HepG2 (cell line): ENCODE measurements around the gene MYO1B. TPM values are rescaled to one million over a fixed set of nuclear protein-coding genes. Genes with fewer than 3 reads are reported as not detected.

Experiments
- ATAC-seq: fragments of 200-7000 bp; cut with Tn5 transposase; 3 replicates; pipeline ENCODE4 v1.9.1; 2020; ENCODE audit warnings: mild to moderate bottlenecking, moderate library complexity
- BruUV-seq: library from RNA; stranded (reverse); fragments of 400-500 nt; replicated peaks from 2 replicates; lab custom pipeline; 2021; lab: Mats Ljungman, UMichigan
- CTCF ChIA-PET: fragments of 300-600 bp; formaldehyde crosslinking; extraction: SDS; loops from one replicate; lab custom pipeline; 2021; ENCODE audit warnings: low total read pairs, inconsistent platforms, low intra/inter-chr PET ratio; lab: Yijun Ruan, JAX
- POLR2A ChIA-PET: fragments of 350-600 bp; sonication (Branson Sonifier 250); formaldehyde crosslinking; loops from one replicate; lab custom pipeline; 2020; ENCODE audit warnings: antibody characterized with exemption, inconsistent platforms; lab: Yijun Ruan, JAX
- DNase-seq: peaks from one replicate; pipeline ENCODE4 v3.0.0-alpha.2; 2015; ENCODE audit warnings: low spot score
- FAIRE-seq: peaks from 3 replicates; lab custom pipeline; 2011; peaks lifted over from hg19 to GRCh38; lab: Jason Lieb, UNC
- H2AFZ ChIP-seq: one replicate; pipeline ENCODE4 v1.6.1; 2011; ENCODE audit warnings: low read length, inconsistent platforms
- H3K27ac ChIP-seq: fragments of 300-600 bp; 3 replicates; pipeline ENCODE4 v1.8.0; 2011; ENCODE audit warnings: mixed run types, mild to moderate bottlenecking, mixed read lengths, low read length, inconsistent platforms; ENCODE audit not compliant: insufficient read depth; ENCODE audit errors: extremely low read length
- H3K27me3 ChIP-seq, 2 experiments: fragments of 200-600 bp in 1 of 2; 2 replicates in 1 of 2; 3 replicates in 1 of 2; pipeline versions ENCODE4 v1.6.0 to v1.8.0; 2011; ENCODE audit warnings: low read length in 2 of 2, mild to moderate bottlenecking in 2 of 2, moderate library complexity in 2 of 2, inconsistent platforms in 1 of 2; ENCODE audit not compliant: insufficient read depth in 2 of 2, control insufficient read depth in 1 of 2
- H3K36me3 ChIP-seq, 2 experiments: fragments of 200-600 bp in 1 of 2; replicated peaks in 1 of 2; 2 replicates in 1 of 2; 3 replicates in 1 of 2; pipeline versions ENCODE4 v1.5.1 to v1.8.0; 2011; ENCODE audit warnings: low read length in 2 of 2, inconsistent platforms in 1 of 2; ENCODE audit not compliant: insufficient read depth in 2 of 2, control insufficient read depth in 1 of 2
- H3K4me1 ChIP-seq: 2 replicates; pipeline ENCODE4 v1.5.1; 2012; ENCODE audit warnings: low read length, inconsistent platforms; ENCODE audit not compliant: insufficient read depth
- H3K4me2 ChIP-seq: 2 replicates; pipeline ENCODE4 v1.6.0; 2011; ENCODE audit warnings: low read depth, low read length, inconsistent platforms
- H3K4me3 ChIP-seq, 3 experiments: fragments of 200-600 bp in 1 of 3; sonication (generic), shearing (Covaris generic) in 1 of 3; replicated peaks in 1 of 3; 2 replicates each; pipeline ENCODE4 v1.5.1; 2011 to 2016; ENCODE audit warnings: low read length in 3 of 3, inconsistent platforms in 2 of 3, low read depth in 2 of 3, mild to moderate bottlenecking in 2 of 3, control low read depth in 1 of 3, mixed read lengths in 1 of 3; ENCODE audit not compliant: insufficient read depth in 1 of 3
- H3K79me2 ChIP-seq: one replicate; pipeline ENCODE4 v1.6.1; 2011; ENCODE audit warnings: low read length, inconsistent platforms; ENCODE audit not compliant: insufficient read depth
- H3K9ac ChIP-seq: 2 replicates; pipeline ENCODE4 v1.6.0; 2011; ENCODE audit warnings: mild to moderate bottlenecking, low read depth, low read length, inconsistent platforms; ENCODE audit not compliant: insufficient read depth
- H3K9me3 ChIP-seq: 2 replicates; pipeline ENCODE4 v1.5.1; 2012; ENCODE audit warnings: mild to moderate bottlenecking, low read length
- H4K20me1 ChIP-seq: 2 replicates; pipeline ENCODE4 v1.6.0; 2011; ENCODE audit warnings: inconsistent platforms, mild to moderate bottlenecking, low read length, moderate library complexity; ENCODE audit not compliant: insufficient read depth
- ATAD3A ChIP-seq: sonication (generic); formaldehyde crosslinking; IDR thresholded peaks from 2 replicates; pipeline ENCODE4 v1.4.0; 2020; ENCODE audit warnings: missing genetic modification reagents
- ATF7 ChIP-seq, 2 experiments: fragments of 450-650 bp in 1 of 2; sonication (generic) in 1 of 2; formaldehyde crosslinking in 1 of 2; IDR thresholded peaks; 2 replicates each; pipeline versions ENCODE4 v1.4.0 to v1.6.1; 2016 to 2020; ENCODE audit warnings: antibody characterized with exemption in 1 of 2, mild to moderate bottlenecking in 1 of 2, missing genetic modification reagents in 1 of 2
- FIP1L1 ChIP-seq: fragments of 200-400 bp; formaldehyde crosslinking; IDR thresholded peaks from 2 replicates; pipeline ENCODE4 v1.6.1; 2018; ENCODE audit warnings: low read depth, mild to moderate bottlenecking, low read length, moderate library complexity, borderline replicate concordance; ENCODE audit not compliant: insufficient read depth
- KMT2B ChIP-seq: IDR thresholded peaks from 2 replicates; pipeline ENCODE4 v1.6.1; 2016; ENCODE audit warnings: missing genetic modification reagents, missing compliant biosample characterization
- NR2C2 ChIP-seq: sonication (generic); formaldehyde crosslinking; IDR thresholded peaks from 2 replicates; pipeline ENCODE4 v1.4.0; 2020; ENCODE audit warnings: missing genetic modification reagents, mild to moderate bottlenecking, moderate library complexity, borderline replicate concordance
- RFX3 ChIP-seq: IDR thresholded peaks from 2 replicates; pipeline ENCODE4 v1.6.1; 2016; ENCODE audit warnings: missing biosample characterization, missing genetic modification reagents
- SIN3A ChIP-seq: IDR thresholded peaks from 2 replicates; pipeline ENCODE4 v1.6.1; 2011; ENCODE audit warnings: low read depth, mild to moderate bottlenecking, control low read depth, low read length, borderline replicate concordance
- SOX6 ChIP-seq, 2 experiments: fragments of 450-650 bp in 1 of 2; sonication (generic) in 1 of 2; formaldehyde crosslinking in 1 of 2; IDR thresholded peaks; 2 replicates each; pipeline versions ENCODE4 v1.4.0 to v1.6.1; 2017 to 2020; ENCODE audit warnings: antibody characterized with exemption in 1 of 2, mild to moderate bottlenecking in 1 of 2, missing genetic modification reagents in 1 of 2
- ZMYM4 ChIP-seq: sonication (generic); formaldehyde crosslinking; IDR thresholded peaks from 2 replicates; pipeline ENCODE4 v1.8.1; 2023; ENCODE audit warnings: mild to moderate bottlenecking, missing genetic modification reagents
- ZNF549 ChIP-seq: sonication (generic); formaldehyde crosslinking; IDR thresholded peaks from 2 replicates; pipeline ENCODE4 v1.5.0; 2020; ENCODE audit warnings: missing genetic modification reagents
- ZNF629 ChIP-seq: sonication (generic); formaldehyde crosslinking; conservative IDR thresholded peaks from 2 replicates; pipeline ENCODE4 v1.5.0; 2020; ENCODE audit warnings: missing genetic modification reagents
- WGBS: methylation state at CpG from one replicate; pipeline ENCODE4 v1.1.6; 2017; ENCODE audit warnings: low lambda C conversion rate; 5-methylcytosine and 5-hydroxymethylcytosine counted together
- in situ Hi-C: cut with HindIII; loops from 2 replicates; pipeline ENCODE4 v1.10.0; 2017; ENCODE audit warnings: low pct_unique_long_range_greater_than_20kb; ENCODE audit not compliant: extremely low pct_ligation_motif_present
- intact Hi-C: fragments of 100-400 bp; cut with micrococcal nuclease; formaldehyde crosslinking; loops from one replicate; pipeline ENCODE4 v1.10.0; 2022; ENCODE audit not compliant: unreplicated experiment
- polyA plus RNA-seq, 8 experiments: library from polyadenylated mRNA; depleted of rRNA in 3 of 8; stranded (reverse) in 7 of 8; unstranded in 1 of 8; fragments of >200 nt; fragmentation: Illumina TruSeq in 4 of 8; extraction: Trizol in 4 of 8; gene quantifications; 2 replicates each; pipeline versions ENCODE4 v1.2.1 to v1.2.3, GENCODE V29; 2011 to 2016; ENCODE audit warnings: low read depth in 4 of 8, missing spikeins in 1 of 8, mixed read lengths in 1 of 8; ENCODE audit not compliant: insufficient read depth in 1 of 8
- total RNA-seq, 5 experiments: library from RNA; depleted of rRNA; stranded (reverse); fragments of >200 nt; fragmentation: Illumina TruSeq; extraction: Trizol; gene quantifications; 2 replicates each; pipeline ENCODE4 v1.2.3, GENCODE V29; 2016; ENCODE audit warnings: low read depth in 1 of 5
- TF ChIP-seq, protein P1 (sequence below): sonication (generic); formaldehyde crosslinking; IDR thresholded peaks from 2 replicates; pipeline ENCODE4 v1.5.0; 2020; ENCODE audit warnings: missing genetic modification reagents

MYO1B gene
- total and polyA plus RNA-seq, 2 of the 13 experiments (the other 11 are each of a cell fraction or from before 2014, with no cell fraction given), result 36.9 to 89.8 TPM

DNA sequence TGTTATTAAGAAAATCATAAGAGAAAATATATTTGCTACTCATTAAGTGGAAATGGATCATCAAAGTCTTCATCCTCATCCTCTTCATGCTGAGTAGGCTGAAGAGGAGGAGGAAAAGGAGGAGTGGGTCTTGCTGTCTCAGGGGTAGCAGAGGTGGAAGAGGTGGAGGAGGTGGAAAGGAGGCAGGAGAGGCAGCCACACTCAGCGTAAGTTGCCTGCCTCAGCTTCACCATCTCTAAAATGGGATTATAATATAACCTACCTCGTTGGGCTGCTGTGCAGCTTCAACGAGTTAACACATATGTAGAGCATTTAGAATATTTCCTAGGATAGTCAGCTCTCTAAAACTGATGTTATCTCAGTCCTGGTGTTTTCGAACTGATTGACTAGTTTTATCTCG lies 4.3 kb upstream of the MYO1B start:
- intact Hi-C loops (no loop called here), in situ Hi-C loops (loop anchor here (10.0 kb wide), 1 partner anchor 144 kb away; no protein-coding TSS in a partner anchor)
- CTCF ChIA-PET, result no interaction called here
- H3K79me2 ChIP-seq, result peaks cover 3% of the 10 kb centered on the region
- H4K20me1 ChIP-seq, result no peaks in the 10 kb centered on the region
- TF ChIP-seq ZNF629 (CRISPR knock-in tag) (peak; percentile 78), KMT2B (CRISPR knock-in tag) (no peak), ATF7 (IDR thresholded peaks at IDR 0.05) (no peak), ATF7 (CRISPR knock-in tag; IDR thresholded peaks at IDR 0.05) (no peak), ATAD3A (CRISPR knock-in tag) (no peak)
- POLR2A ChIA-PET, result no interaction called here
- WGBS, result 98% methylated on average over 5 of the region's 5 CpGs
- ATAC-seq, result no peak
- H3K4me1 ChIP-seq, result peaks cover 19% of the 10 kb centered on the region
- BruUV-seq, result no TSS peak
- H3K9me3 ChIP-seq, result no peaks in the 10 kb centered on the region
- no peaks in the 10 kb centered on the region for H3K36me3 ChIP-seq
- no peak overlapping the region for H3K9ac ChIP-seq
- DNase-seq, result no peak
- H3K4me3 ChIP-seq, result no peak overlapping the region
- H3K4me2 ChIP-seq, result no peak overlapping the region
- H2AFZ ChIP-seq, result no peak overlapping the region
- no peak for FAIRE-seq
- H3K27ac ChIP-seq, result no peak overlapping the region
- H3K27me3 ChIP-seq, result no peaks in the 10 kb centered on the region

DNA sequence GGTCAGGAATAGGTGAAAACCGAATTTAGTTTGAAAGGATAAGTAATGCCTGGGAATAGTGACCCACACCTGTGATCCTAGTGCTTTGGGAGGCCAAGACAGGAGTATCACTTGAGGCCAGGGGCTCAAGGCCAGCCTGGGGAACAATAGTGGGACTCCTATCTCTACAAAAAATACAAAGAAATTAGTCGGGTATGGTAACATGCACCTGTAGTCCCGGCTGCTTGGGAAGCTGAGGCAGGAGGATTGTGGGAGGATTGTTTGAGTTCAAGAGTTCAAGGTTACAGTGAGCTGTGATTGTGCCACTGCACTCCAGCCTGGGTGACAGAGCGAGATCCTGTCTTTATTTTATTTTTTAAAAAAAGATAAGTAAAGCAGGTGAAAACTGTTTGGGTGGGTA lies 3.8 kb upstream of the MYO1B start:
- no TSS peak for BruUV-seq
- ATAC-seq, result no peak
- Histone ChIP-seq H2AFZ (no peak overlapping the region), H3K4me1 (peaks cover 19% of the 10 kb centered on the region), H3K36me3 (no peaks in the 10 kb centered on the region), H3K27me3 (no peaks in the 10 kb centered on the region; a peak in 1 of 5 replicates), H3K27ac (peak overlapping the region; percentile 8), H4K20me1 (no peaks in the 10 kb centered on the region), H3K4me2 (peak overlapping the region; percentile 6; the same call in 1 of the 2 replicates), H3K9ac (no peak overlapping the region), H3K4me3 (no peak overlapping the region), H3K9me3 (no peaks in the 10 kb centered on the region), H3K79me2 (peaks cover 9% of the 10 kb centered on the region)
- FAIRE-seq, result no peak
- POLR2A ChIA-PET, result no interaction called here
- intact Hi-C loops (no loop called here), in situ Hi-C loops (loop anchor here (10.0 kb wide), 1 partner anchor 143 kb away; no protein-coding TSS in a partner anchor)
- CTCF ChIA-PET, result no interaction called here
- DNase-seq, result peak; percentile 48
- WGBS, result 31% methylated on average over 4 of the region's 4 CpGs
- TF ChIP-seq NR2C2 (CRISPR knock-in tag) (0 out of 2 replicates have a peak, but pooled peaks have one; percentile 20), SIN3A (no peak), FIP1L1 (no peak), SOX6 (IDR thresholded peaks at IDR 0.05) (no peak), SOX6 (CRISPR knock-in tag; IDR thresholded peaks at IDR 0.05) (peak; percentile 82), ZMYM4 (CRISPR knock-in tag) (peak; percentile 41; the same call in 1 of the 2 replicates), ZNF549 (no peak), RFX3 (CRISPR knock-in tag) (no peak)
- TF ChIP-seq, protein P1, sequence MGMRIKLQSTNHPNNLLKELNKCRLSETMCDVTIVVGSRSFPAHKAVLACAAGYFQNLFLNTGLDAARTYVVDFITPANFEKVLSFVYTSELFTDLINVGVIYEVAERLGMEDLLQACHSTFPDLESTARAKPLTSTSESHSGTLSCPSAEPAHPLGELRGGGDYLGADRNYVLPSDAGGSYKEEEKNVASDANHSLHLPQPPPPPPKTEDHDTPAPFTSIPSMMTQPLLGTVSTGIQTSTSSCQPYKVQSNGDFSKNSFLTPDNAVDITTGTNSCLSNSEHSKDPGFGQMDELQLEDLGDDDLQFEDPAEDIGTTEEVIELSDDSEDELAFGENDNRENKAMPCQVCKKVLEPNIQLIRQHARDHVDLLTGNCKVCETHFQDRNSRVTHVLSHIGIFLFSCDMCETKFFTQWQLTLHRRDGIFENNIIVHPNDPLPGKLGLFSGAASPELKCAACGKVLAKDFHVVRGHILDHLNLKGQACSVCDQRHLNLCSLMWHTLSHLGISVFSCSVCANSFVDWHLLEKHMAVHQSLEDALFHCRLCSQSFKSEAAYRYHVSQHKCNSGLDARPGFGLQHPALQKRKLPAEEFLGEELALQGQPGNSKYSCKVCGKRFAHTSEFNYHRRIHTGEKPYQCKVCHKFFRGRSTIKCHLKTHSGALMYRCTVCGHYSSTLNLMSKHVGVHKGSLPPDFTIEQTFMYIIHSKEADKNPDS (CRISPR knock-in tag), result no peak
